HG02938 (cell line): Measurements from ENCODE around the gene EML4.

Experiments
- ATAC-seq: cut with Tn5 transposase; IDR thresholded peaks from one replicate; pipeline ENCODE4 v1.9.1; 2021; ENCODE audit warnings: mild to moderate bottlenecking, moderate library complexity; ENCODE audit not compliant: unreplicated experiment

Gene EML4

GRCh38 chr2:42298996-42299754, 130.0 kb downstream of the EML4 start:
- no peak for ATAC-seq

- ATAC-seq = no peak
These were observed 131.4 kb downstream of the EML4 start for GRCh38 chr2:42300527-42300926.

GRCh38 chr2:42303252-42303651, 134.1 kb downstream of the EML4 start:
- no peak for ATAC-seq

GRCh38 chr2:42304059-42304713, 135.0 kb downstream of the EML4 start:
- no peak for ATAC-seq

- ATAC-seq = no peak
These were observed 138.0 kb downstream of the EML4 start for GRCh38 chr2:42307180-42307579.

- ATAC-seq = peak; percentile 60
These were observed 140.2 kb downstream of the EML4 start for GRCh38 chr2:42309366-42309765.

GRCh38 chr2:42310007-42310515, 140.9 kb downstream of the EML4 start:
- ATAC-seq = no peak

GRCh38 chr2:42312106-42312505, 143.0 kb downstream of the EML4 start:
- no peak for ATAC-seq

GRCh38 chr2:42314892-42315468, 145.8 kb downstream of the EML4 start:
- no peak for ATAC-seq

- no peak for ATAC-seq
These were observed 146.8 kb downstream of the EML4 start for GRCh38 chr2:42315844-42316470.

- ATAC-seq = no peak
These were observed 147.8 kb downstream of the EML4 start for GRCh38 chr2:42316910-42317309.

GRCh38 chr2:42317486-42317885, 148.3 kb downstream of the EML4 start:
- no peak for ATAC-seq

GRCh38 chr2:42317945-42318344, 148.8 kb downstream of the EML4 start:
- no peak for ATAC-seq

GRCh38 chr2:42319265-42319664, 150.1 kb downstream of the EML4 start:
- no peak for ATAC-seq

- ATAC-seq = no peak
These were observed 152.4 kb downstream of the EML4 start for GRCh38 chr2:42321452-42322064.

GRCh38 chr2:42324244-42324643, 155.1 kb downstream of the EML4 start:
- ATAC-seq = no peak

- ATAC-seq = no peak
These were observed 155.8 kb downstream of the EML4 start for GRCh38 chr2:42324949-42325348.

GRCh38 chr2:42325609-42326008, 156.5 kb downstream of the EML4 start:
- ATAC-seq = no peak

- no peak for ATAC-seq
These were observed 158.0 kb downstream of the EML4 start for GRCh38 chr2:42327125-42327524.

GRCh38 chr2:42328148-42328833, 159.1 kb downstream of the EML4 start:
- peak; percentile 55 for ATAC-seq
